ENCODE data around the gene RPL27. TPM values are rescaled to one million over a fixed set of nuclear protein-coding genes. Genes with fewer than 3 reads are reported as not detected.
A peak's percentile ranks its signal among the peaks of the same experiment; 100 is the strongest.

The RPL27 gene
- total and polyA plus RNA-seq, 2 of the 8 experiments (the other 6 are each of a cell fraction or from before 2014, with no cell fraction given): 1,415 to 3,779 TPM

DNA sequence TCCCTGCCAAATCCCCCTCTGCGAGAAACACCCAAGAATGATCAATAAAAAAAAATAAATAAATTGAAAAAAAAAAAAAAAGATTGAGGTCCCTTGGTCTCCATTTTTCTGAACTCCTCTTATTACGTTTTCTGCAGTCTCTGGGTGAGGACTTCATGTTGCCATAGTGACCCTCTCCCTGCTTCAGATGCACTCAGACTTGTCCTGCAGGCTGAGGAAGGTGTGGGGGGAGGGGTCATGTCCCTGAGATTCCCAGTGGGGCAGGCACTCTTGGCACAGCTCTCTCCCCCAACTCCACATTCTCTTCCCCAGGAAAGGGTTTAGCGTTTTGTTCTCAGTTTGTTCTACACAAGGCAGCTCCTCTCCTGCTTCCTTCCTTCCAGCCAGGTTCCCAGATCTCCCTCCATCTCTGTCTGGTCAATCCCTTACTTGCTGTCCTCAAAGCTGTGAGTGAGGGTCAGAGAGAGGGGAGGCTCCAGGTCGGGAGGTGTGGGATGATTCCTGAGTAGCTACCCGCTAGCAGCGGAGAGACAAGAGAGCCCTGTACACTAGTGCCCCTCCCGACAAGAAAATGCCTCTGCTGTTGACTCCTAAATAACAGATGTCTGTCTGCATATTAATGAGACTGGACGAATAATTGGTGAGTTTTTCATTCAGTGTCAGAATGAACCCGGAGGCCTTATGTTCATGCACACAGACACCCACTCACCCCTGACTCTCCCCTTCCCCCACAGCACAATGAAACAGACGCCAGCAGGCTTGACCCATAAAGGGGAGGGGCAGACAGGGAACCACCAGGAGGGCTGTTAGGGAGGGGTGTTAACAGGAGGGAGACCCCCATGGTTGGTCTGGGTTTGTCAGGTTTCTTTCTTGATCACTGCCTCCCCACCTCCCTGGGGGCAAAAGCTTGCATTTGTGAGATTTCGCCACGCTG, 36.0 kb downstream of the RPL27 start (continued):
- TF ChIP-seq NRF1 (IDR thresholded peaks at IDR 0.05; ENCODE audit: low read depth, low read length): no peak
- no peak for TF ChIP-seq CEBPB (IDR thresholded peaks at IDR 0.05; ENCODE audit: low read depth, low read length)
- TF ChIP-seq TCF12 (IDR thresholded peaks at IDR 0.05; ENCODE audit: low read depth, low read length): no peak
- peak; percentile 64; the same call in 1 of the 2 replicates for TF ChIP-seq RBBP5 (IDR thresholded peaks at IDR 0.05; ENCODE audit: borderline replicate concordance, low read depth, low read length)
- TF ChIP-seq FOSL1 (IDR thresholded peaks at IDR 0.05; ENCODE audit: insufficient read depth, low read depth, low read length): no peak
- TF ChIP-seq, protein P1, sequence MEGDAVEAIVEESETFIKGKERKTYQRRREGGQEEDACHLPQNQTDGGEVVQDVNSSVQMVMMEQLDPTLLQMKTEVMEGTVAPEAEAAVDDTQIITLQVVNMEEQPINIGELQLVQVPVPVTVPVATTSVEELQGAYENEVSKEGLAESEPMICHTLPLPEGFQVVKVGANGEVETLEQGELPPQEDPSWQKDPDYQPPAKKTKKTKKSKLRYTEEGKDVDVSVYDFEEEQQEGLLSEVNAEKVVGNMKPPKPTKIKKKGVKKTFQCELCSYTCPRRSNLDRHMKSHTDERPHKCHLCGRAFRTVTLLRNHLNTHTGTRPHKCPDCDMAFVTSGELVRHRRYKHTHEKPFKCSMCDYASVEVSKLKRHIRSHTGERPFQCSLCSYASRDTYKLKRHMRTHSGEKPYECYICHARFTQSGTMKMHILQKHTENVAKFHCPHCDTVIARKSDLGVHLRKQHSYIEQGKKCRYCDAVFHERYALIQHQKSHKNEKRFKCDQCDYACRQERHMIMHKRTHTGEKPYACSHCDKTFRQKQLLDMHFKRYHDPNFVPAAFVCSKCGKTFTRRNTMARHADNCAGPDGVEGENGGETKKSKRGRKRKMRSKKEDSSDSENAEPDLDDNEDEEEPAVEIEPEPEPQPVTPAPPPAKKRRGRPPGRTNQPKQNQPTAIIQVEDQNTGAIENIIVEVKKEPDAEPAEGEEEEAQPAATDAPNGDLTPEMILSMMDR (IDR thresholded peaks at IDR 0.05; ENCODE audit: control extremely low read depth in 1 of 3, insufficient read depth in 1 of 3, low read depth in 1 of 3, low read length in 3 of 3): no peak
- TF ChIP-seq ASH2L (IDR thresholded peaks at IDR 0.05; ENCODE audit: low read length): peak; percentile 80
- no peak for TF ChIP-seq ZNF274 (IDR thresholded peaks at IDR 0.05; ENCODE audit: borderline replicate concordance, extremely low read depth, low read length)
- TF ChIP-seq SIX5 (IDR thresholded peaks at IDR 0.05; ENCODE audit: low read depth, low read length): no peak
- no peak for TF ChIP-seq POLR2AphosphoS5 (IDR thresholded peaks at IDR 0.05; ENCODE audit: low read depth, low read length)
- TF ChIP-seq YY1 (IDR thresholded peaks at IDR 0.05; ENCODE audit: low read depth, low read length): no peak
- no peak for TF ChIP-seq SIRT6 (IDR thresholded peaks at IDR 0.05; ENCODE audit: low read length)
- TF ChIP-seq KDM1A (IDR thresholded peaks at IDR 0.05; ENCODE audit: borderline replicate concordance, low read length): no peak

Data from H1 (cell line).